ENCODE results near the gene CA12.

The CA12 gene

DNA sequence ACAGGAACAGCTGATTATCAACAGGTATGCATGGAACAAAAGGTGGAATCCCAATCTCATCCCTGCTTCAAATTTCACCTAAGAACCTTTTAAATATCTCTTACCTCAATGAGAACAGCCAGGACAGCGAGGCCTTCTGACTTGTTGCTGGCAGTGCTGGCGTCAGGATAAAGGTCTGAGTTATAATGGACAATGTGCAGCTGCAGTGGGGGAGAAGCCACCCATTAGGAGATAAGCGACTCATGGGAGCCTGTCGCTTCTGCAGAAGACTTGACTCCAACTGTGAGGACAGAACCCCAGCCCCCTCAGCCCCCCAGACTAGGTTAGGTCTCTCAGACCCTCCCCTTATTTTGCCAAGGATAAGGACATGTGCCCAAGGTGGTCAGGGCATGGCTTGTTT, 39.7 kb downstream of the CA12 start:
- TF ChIP-seq, protein P1, sequence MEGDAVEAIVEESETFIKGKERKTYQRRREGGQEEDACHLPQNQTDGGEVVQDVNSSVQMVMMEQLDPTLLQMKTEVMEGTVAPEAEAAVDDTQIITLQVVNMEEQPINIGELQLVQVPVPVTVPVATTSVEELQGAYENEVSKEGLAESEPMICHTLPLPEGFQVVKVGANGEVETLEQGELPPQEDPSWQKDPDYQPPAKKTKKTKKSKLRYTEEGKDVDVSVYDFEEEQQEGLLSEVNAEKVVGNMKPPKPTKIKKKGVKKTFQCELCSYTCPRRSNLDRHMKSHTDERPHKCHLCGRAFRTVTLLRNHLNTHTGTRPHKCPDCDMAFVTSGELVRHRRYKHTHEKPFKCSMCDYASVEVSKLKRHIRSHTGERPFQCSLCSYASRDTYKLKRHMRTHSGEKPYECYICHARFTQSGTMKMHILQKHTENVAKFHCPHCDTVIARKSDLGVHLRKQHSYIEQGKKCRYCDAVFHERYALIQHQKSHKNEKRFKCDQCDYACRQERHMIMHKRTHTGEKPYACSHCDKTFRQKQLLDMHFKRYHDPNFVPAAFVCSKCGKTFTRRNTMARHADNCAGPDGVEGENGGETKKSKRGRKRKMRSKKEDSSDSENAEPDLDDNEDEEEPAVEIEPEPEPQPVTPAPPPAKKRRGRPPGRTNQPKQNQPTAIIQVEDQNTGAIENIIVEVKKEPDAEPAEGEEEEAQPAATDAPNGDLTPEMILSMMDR (IDR thresholded peaks at IDR 0.05; ENCODE audit: extremely low read depth, missing control alignments): no peak
- no peak for DNase-seq (ENCODE audit: low spot score)

DNA sequence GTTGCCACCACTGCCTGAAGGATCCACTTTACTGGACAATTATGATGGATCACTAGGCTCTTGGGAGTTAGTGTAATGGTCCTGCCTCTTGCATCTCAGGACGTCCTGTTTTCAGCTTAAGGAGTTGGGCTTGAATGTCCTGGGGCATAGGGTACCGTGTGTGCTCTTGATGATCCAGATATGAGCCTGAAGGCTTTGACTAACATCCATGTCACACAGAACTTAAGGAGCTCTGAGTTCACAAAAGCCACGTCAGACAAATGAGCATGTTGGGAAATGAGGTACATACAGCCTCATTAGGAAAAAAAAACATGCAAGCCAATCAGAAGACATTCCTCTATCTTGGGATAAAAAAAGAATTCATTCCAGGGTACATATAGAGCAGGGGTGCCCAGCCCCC, 40.8 kb downstream of the CA12 start:
- no peak for DNase-seq (ENCODE audit: low spot score)
- TF ChIP-seq, protein P1 (IDR thresholded peaks at IDR 0.05; ENCODE audit: extremely low read depth, missing control alignments): no peak

DNA sequence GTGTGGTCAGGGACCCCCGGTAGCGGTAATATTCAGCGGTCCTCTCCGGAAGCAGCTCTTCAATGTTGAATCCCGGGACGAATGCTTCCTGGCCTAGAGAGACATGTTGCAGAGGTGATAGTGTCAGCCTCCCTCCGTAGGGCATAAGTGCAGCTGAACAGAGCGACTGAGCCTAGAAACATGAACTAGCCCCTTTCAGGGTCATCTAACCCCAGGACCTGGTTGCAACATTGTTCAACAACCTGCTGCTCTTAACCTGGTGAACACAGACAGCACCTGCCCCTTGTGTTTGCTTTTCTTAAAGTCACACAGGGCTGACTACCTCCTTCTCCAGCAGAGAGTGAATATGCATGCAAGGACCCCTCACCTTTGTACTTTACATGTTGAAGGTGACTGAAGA, 41.3 kb downstream of the CA12 start:
- TF ChIP-seq, protein P1 (IDR thresholded peaks at IDR 0.05; ENCODE audit: extremely low read depth, missing control alignments): no peak
- no peak for DNase-seq (ENCODE audit: low spot score)

DNA sequence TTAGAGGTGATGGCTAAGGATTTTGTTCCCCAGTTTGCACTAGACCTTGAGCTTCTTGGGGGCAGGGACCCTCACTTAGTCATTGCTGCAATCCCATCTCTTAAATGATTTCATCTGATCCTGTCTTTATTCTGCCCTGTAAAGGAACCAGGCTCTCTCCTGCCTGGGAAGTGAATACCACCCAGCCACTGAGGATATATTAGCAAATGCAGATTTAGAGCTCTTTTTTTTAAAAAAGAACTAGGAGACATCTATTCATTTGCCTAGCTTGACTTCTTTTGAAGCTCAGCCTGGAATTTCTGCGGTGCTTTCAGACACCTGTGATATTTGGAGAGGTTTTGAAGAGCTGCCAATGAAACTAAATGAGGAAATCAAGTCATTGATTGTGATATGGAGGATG, 41.8 kb downstream of the CA12 start:
- DNase-seq (ENCODE audit: low spot score): no peak
- TF ChIP-seq, protein P1 (IDR thresholded peaks at IDR 0.05; ENCODE audit: extremely low read depth, missing control alignments): no peak

DNA sequence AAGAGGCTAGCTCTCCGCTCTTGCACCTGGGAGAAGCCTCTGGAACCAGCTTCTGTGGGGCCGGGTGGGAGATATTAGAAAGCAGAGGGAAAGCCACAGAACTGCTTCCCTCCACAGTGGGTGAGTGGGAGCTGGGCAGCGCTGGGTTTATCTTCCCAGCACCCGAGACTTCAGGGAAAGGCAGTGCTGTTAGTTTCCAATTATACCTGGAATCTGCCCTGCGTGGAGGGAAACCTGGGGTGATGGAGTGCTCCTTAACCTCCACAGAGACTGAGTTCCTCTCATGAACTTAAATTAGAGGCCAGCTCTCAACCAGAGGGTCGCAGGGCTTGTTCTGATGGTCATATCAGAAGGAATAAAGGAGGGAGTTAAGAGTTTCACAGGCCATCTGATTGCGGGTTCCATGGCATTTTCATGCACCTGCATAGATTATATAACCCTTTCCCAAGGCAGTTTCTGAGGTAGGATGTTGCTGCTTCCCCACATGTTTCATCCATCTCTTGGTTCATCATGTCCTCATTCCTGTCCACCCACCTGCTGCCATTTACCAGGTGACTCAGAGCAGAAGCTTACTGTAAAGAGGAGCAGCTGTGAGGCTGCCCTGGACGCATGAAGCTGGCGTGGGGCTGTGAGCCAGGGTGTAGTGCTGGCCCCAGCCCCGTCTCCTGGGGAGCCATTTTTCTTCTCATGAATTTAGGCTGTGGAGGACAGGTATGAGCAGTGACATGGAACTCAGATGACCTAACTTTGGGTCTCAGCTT, 42.5 kb downstream of the CA12 start:
- TF ChIP-seq, protein P1 (IDR thresholded peaks at IDR 0.05; ENCODE audit: extremely low read depth, missing control alignments): no peak
- DNase-seq (ENCODE audit: low spot score): no peak

DNA sequence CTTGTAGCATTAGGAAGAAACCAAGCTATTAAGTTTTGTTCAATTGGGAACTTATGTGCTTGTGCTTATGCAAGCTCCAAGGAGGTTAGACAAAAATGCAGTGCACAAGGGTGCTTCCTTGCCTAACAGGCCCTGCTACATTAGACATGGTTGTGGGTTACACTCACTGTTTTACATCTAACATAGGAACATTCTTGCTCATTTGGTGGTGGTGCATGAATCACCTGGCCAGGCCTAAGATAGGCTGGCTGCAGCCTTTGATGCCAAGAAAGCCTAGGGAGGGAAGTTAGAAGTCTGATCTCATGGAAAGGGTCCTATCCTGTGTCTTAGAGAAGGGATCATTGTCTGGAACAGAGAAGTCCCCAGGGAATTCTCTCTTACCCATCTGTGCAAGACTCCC, 43.5 kb downstream of the CA12 start:
- no peak for DNase-seq (ENCODE audit: low spot score)
- TF ChIP-seq, protein P1 (IDR thresholded peaks at IDR 0.05; ENCODE audit: extremely low read depth, missing control alignments): no peak

DNA sequence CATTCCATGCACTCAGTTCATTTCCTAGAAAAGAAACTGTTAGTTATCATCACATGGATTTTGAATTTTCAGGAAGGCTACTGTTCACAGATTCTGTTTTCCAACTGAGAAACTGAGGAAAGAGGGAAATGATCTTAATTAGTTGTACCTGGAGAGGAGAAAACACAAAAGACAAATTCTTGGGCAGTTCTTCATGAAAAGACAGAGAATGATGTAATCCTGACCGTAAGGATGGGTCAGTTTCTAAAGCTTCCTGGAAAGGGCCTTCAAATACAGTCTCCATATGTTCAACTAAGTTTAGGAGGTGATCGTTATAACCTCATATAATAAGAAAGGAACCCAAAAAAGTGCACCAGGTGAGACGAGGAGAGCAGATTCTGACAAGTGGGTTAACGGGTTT, 44.6 kb downstream of the CA12 start:
- TF ChIP-seq, protein P1 (IDR thresholded peaks at IDR 0.05; ENCODE audit: extremely low read depth, missing control alignments): no peak
- DNase-seq (ENCODE audit: low spot score): no peak

Data from GM20000 (cell line).